DMS53 (cell line): ENCODE measurements around the gene FAM111A.

Experiments used
- DNase-seq: peaks from one replicate; lab custom pipeline; 2025; lab: John Stamatoyannopoulos, UW

FAM111A gene

GRCh38 chr11:59199546-59200422 is 57.1 kb downstream of the FAM111A start:
- no peak for DNase-seq

GRCh38 chr11:59200423-59200746 is 57.7 kb downstream of the FAM111A start:
- no peak for DNase-seq

GRCh38 chr11:59201353-59201752 is 58.7 kb downstream of the FAM111A start:
- no peak for DNase-seq
